Nephron (organoid): Measurements from ENCODE around the gene BMERB1.

ENCODE experiments used
- H3K27ac Mint-ChIP-seq, 3 experiments: 2 replicates each; pipeline ENCODE4 v1.8.0; 2020; ENCODE audit warnings: mixed read lengths in 3 of 3, mild to moderate bottlenecking in 2 of 3, moderate library complexity in 1 of 3
- H3K27me3 Mint-ChIP-seq: 2 replicates; pipeline ENCODE4 v1.8.0; 2021; ENCODE audit warnings: low read depth, mild to moderate bottlenecking, moderate library complexity, mixed read lengths
- H3K36me3 Mint-ChIP-seq: 2 replicates; pipeline ENCODE4 v1.8.0; 2020; ENCODE audit warnings: low read depth, mixed read lengths
- H3K4me1 Mint-ChIP-seq: 2 replicates; pipeline ENCODE4 v1.8.0; 2020; ENCODE audit warnings: mixed read lengths
- H3K4me3 Mint-ChIP-seq, 3 experiments: 2 replicates each; pipeline ENCODE4 v1.8.0; 2020; ENCODE audit warnings: mild to moderate bottlenecking in 3 of 3, mixed read lengths in 3 of 3, moderate library complexity in 2 of 3
- H3K9me3 Mint-ChIP-seq: 2 replicates; pipeline ENCODE4 v1.8.0; 2020; ENCODE audit warnings: mixed read lengths
- CTCF ChIP-seq, 3 experiments: fragments of 200-600 bp; sonication (generic); IDR thresholded peaks; one replicate each; pipeline ENCODE4 v1.5.0; 2021; ENCODE audit warnings: antibody characterized with exemption in 3 of 3; ENCODE audit not compliant: unreplicated experiment in 3 of 3

BMERB1 gene

GRCh38 chr16:15513156-15513555 lies 78.8 kb downstream of the BMERB1 start:
- no peaks in the 10 kb centered on the region for H3K9me3 Mint-ChIP-seq
- H3K4me3 Mint-ChIP-seq: no peak overlapping the region
- H3K27me3 Mint-ChIP-seq: peaks cover 10% of the 10 kb centered on the region
- no peak overlapping the region for H3K27ac Mint-ChIP-seq
- H3K4me1 Mint-ChIP-seq: peaks cover 33% of the 10 kb centered on the region
- H3K36me3 Mint-ChIP-seq: peaks cover 5% of the 10 kb centered on the region
- no peak for TF ChIP-seq CTCF (IDR thresholded peaks at IDR 0.05; ENCODE audit: unreplicated experiment in 3 of 3)

GRCh38 chr16:15515992-15516391 lies 81.6 kb downstream of the BMERB1 start:
- H3K9me3 Mint-ChIP-seq: no peaks in the 10 kb centered on the region
- TF ChIP-seq CTCF (IDR thresholded peaks at IDR 0.05; ENCODE audit: unreplicated experiment in 3 of 3): no peak
- H3K36me3 Mint-ChIP-seq: peaks cover 8% of the 10 kb centered on the region
- H3K4me3 Mint-ChIP-seq: no peak overlapping the region
- H3K27ac Mint-ChIP-seq: no peak overlapping the region
- H3K4me1 Mint-ChIP-seq: peaks cover 40% of the 10 kb centered on the region
- peaks cover 10% of the 10 kb centered on the region for H3K27me3 Mint-ChIP-seq

- no peak overlapping the region for H3K4me3 Mint-ChIP-seq
- H3K27me3 Mint-ChIP-seq: peaks cover 6% of the 10 kb centered on the region
These were observed 82.2 kb downstream of the BMERB1 start for GRCh38 chr16:15516609-15517008.

GRCh38 chr16:15517743-15518377 lies 83.5 kb downstream of the BMERB1 start:
- Mint-ChIP-seq H3K4me3 (no peak overlapping the region), H3K4me1 (peaks cover 53% of the 10 kb centered on the region), H3K27me3 (peaks cover 8% of the 10 kb centered on the region), H3K36me3 (peaks cover 9% of the 10 kb centered on the region), H3K9me3 (no peaks in the 10 kb centered on the region), H3K27ac (peak overlapping the region; percentile 19 to 70 (median 40))
- no peak for TF ChIP-seq CTCF (IDR thresholded peaks at IDR 0.05; ENCODE audit: unreplicated experiment in 3 of 3)

More at GRCh38 chr16:15516609-15517008, 82.2 kb downstream of the BMERB1 start:
- Mint-ChIP-seq H3K9me3 (no peaks in the 10 kb centered on the region), H3K27ac (no peak overlapping the region), H3K4me1 (peaks cover 40% of the 10 kb centered on the region), H3K36me3 (peaks cover 9% of the 10 kb centered on the region)
- no peak for TF ChIP-seq CTCF (IDR thresholded peaks at IDR 0.05; ENCODE audit: unreplicated experiment in 3 of 3)

- H3K4me1 Mint-ChIP-seq: peaks cover 61% of the 10 kb centered on the region
- peak overlapping the region; percentile 19 to 72 (median 70) for H3K27ac Mint-ChIP-seq
- no peaks in the 10 kb centered on the region for H3K9me3 Mint-ChIP-seq
- TF ChIP-seq CTCF (IDR thresholded peaks at IDR 0.05; ENCODE audit: unreplicated experiment in 3 of 3): no peak
- peaks cover 9% of the 10 kb centered on the region for H3K36me3 Mint-ChIP-seq
- peaks cover 9% of the 10 kb centered on the region for H3K27me3 Mint-ChIP-seq
- peak overlapping the region in 1 of 3 experiments; percentile 14 for H3K4me3 Mint-ChIP-seq
These were observed 84.3 kb downstream of the BMERB1 start for GRCh38 chr16:15518381-15519351.
